DMS79 treated with DMSO at 0.1 percent for 48 hours (cell line): ENCODE measurements around the gene HCN3.
"Not testable (repeated sequence)": the region's sequence is repeated elsewhere in the genome, so short reads cannot be mapped to it uniquely, and the experiment has no call there.

Experiments used
- DNase-seq: peaks from one replicate; lab custom pipeline; 2025; lab: John Stamatoyannopoulos, UW

Gene HCN3

GRCh38 chr1:155277070-155277901, at the start of gene HCN3:
Gene HCN3 (plus strand): TSS chr1:155277463. CDS start chr1:155277591, 128 bp downstream.
- DNase-seq = peak; percentile 98

GRCh38 chr1:155228096-155228427, 49.2 kb upstream of the HCN3 start:
- no peak for DNase-seq

GRCh38 chr1:155231302-155231701, 46.0 kb upstream of the HCN3 start:
- not testable (repeated sequence) for DNase-seq

- DNase-seq = not testable (repeated sequence)
Observed at GRCh38 chr1:155232001-155232978, 45.0 kb upstream of the HCN3 start.

- not testable (repeated sequence) for DNase-seq
Observed at GRCh38 chr1:155233502-155233901, 43.8 kb upstream of the HCN3 start.

- DNase-seq = not testable (repeated sequence)
Observed at GRCh38 chr1:155235375-155235774, 41.9 kb upstream of the HCN3 start.

- DNase-seq = no peak
Observed at GRCh38 chr1:155236451-155236850, 40.8 kb upstream of the HCN3 start.

GRCh38 chr1:155241069-155241679, 36.1 kb upstream of the HCN3 start:
- peak; percentile 72 for DNase-seq

GRCh38 chr1:155241841-155242264, 35.4 kb upstream of the HCN3 start:
- DNase-seq = no peak

- no peak for DNase-seq
Observed at GRCh38 chr1:155242805-155243358, 34.4 kb upstream of the HCN3 start.

- peak; percentile 99 for DNase-seq
Observed at GRCh38 chr1:155244368-155245162, 32.7 kb upstream of the HCN3 start.

GRCh38 chr1:155245163-155245524, 32.1 kb upstream of the HCN3 start:
- no peak for DNase-seq

GRCh38 chr1:155246796-155247195, 30.5 kb upstream of the HCN3 start:
- DNase-seq = not testable (repeated sequence)

GRCh38 chr1:155247667-155248553, 29.4 kb upstream of the HCN3 start:
- no peak for DNase-seq

- no peak for DNase-seq
Observed at GRCh38 chr1:155250246-155250632, 27.0 kb upstream of the HCN3 start.

GRCh38 chr1:155250633-155251449, 26.4 kb upstream of the HCN3 start:
- DNase-seq = peak; percentile 84

- no peak for DNase-seq
Observed at GRCh38 chr1:155251566-155251965, 25.7 kb upstream of the HCN3 start.

- no peak for DNase-seq
Observed at GRCh38 chr1:155253208-155253607, 24.1 kb upstream of the HCN3 start.

GRCh38 chr1:155253797-155254196, 23.5 kb upstream of the HCN3 start:
- no peak for DNase-seq
